ENCODE data around the gene FXYD5.

- TF ChIP-seq, protein P1, sequence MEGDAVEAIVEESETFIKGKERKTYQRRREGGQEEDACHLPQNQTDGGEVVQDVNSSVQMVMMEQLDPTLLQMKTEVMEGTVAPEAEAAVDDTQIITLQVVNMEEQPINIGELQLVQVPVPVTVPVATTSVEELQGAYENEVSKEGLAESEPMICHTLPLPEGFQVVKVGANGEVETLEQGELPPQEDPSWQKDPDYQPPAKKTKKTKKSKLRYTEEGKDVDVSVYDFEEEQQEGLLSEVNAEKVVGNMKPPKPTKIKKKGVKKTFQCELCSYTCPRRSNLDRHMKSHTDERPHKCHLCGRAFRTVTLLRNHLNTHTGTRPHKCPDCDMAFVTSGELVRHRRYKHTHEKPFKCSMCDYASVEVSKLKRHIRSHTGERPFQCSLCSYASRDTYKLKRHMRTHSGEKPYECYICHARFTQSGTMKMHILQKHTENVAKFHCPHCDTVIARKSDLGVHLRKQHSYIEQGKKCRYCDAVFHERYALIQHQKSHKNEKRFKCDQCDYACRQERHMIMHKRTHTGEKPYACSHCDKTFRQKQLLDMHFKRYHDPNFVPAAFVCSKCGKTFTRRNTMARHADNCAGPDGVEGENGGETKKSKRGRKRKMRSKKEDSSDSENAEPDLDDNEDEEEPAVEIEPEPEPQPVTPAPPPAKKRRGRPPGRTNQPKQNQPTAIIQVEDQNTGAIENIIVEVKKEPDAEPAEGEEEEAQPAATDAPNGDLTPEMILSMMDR (IDR thresholded peaks at IDR 0.05; ENCODE audit: low read length) = no peak
- TF ChIP-seq EZH2 (IDR thresholded peaks at IDR 0.05; ENCODE audit: borderline replicate concordance, low read length) = no peak
These were observed 31.6 kb upstream of the FXYD5 start for GRCh38 chr19:35122687-35123551.

All from OCI-LY1 (cell line).